NB4 (cell line): ENCODE results near the gene ZFAND3.

Experiments
- DNase-seq: peaks from one replicate; pipeline ENCODE4 v3.0.0; 2010; ENCODE audit warnings: low read depth
- H3K4me3 ChIP-seq: one replicate; pipeline ENCODE4 v1.5.1; 2011; ENCODE audit warnings: mild to moderate bottlenecking, low read depth, low read length, moderate library complexity
- MYC ChIP-seq: IDR thresholded peaks from 2 replicates; pipeline ENCODE4 v1.6.1; 2011; ENCODE audit warnings: low read depth, low read length
- POLR2A ChIP-seq: IDR thresholded peaks from 2 replicates; pipeline ENCODE4 v1.6.1; 2011; ENCODE audit warnings: mild to moderate bottlenecking; ENCODE audit not compliant: insufficient read length; ENCODE audit errors: extremely low read depth
- TF ChIP-seq, protein P1 (sequence below): IDR thresholded peaks from 2 replicates; pipeline ENCODE4 v1.6.1; 2011; ENCODE audit warnings: low read depth, low read length
- TF ChIP-seq, protein P2 (sequence below): IDR thresholded peaks from one replicate; pipeline ENCODE4 v1.5.1; 2012; ENCODE audit warnings: low read depth, low read length

Gene ZFAND3

GRCh38 chr6:38055203-38055589 is 235.7 kb downstream of the ZFAND3 start:
- no peak for DNase-seq
- no peak overlapping the region for H3K4me3 ChIP-seq
- TF ChIP-seq POLR2A: no peak
- no peak for TF ChIP-seq MYC
- TF ChIP-seq, protein P1, sequence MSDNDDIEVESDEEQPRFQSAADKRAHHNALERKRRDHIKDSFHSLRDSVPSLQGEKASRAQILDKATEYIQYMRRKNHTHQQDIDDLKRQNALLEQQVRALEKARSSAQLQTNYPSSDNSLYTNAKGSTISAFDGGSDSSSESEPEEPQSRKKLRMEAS: no peak
- TF ChIP-seq, protein P2, sequence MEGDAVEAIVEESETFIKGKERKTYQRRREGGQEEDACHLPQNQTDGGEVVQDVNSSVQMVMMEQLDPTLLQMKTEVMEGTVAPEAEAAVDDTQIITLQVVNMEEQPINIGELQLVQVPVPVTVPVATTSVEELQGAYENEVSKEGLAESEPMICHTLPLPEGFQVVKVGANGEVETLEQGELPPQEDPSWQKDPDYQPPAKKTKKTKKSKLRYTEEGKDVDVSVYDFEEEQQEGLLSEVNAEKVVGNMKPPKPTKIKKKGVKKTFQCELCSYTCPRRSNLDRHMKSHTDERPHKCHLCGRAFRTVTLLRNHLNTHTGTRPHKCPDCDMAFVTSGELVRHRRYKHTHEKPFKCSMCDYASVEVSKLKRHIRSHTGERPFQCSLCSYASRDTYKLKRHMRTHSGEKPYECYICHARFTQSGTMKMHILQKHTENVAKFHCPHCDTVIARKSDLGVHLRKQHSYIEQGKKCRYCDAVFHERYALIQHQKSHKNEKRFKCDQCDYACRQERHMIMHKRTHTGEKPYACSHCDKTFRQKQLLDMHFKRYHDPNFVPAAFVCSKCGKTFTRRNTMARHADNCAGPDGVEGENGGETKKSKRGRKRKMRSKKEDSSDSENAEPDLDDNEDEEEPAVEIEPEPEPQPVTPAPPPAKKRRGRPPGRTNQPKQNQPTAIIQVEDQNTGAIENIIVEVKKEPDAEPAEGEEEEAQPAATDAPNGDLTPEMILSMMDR: no peak

DNA sequence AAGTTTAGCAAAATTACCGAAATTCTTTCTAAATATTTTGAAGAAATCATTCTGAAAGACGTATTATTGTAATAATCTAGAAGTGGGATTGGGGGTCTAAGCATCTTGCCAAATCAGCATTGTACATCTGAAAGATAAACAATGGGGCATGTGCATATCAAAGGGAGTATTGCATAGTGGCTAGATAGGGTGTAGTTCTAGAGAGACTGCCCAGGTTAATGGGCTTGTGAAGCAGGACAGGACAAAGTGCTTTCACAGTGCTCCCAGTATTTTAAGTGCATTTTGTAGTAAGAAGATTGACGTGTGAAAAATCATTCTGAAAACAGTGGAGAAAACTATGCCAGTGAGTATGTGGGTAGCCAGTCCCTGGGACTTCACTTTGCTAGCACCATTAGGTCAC is 236.8 kb downstream of the ZFAND3 start:
- H3K4me3 ChIP-seq: no peak overlapping the region
- TF ChIP-seq, protein P1: no peak
- TF ChIP-seq, protein P2: no peak
- TF ChIP-seq MYC (no peak), POLR2A (no peak)

DNA sequence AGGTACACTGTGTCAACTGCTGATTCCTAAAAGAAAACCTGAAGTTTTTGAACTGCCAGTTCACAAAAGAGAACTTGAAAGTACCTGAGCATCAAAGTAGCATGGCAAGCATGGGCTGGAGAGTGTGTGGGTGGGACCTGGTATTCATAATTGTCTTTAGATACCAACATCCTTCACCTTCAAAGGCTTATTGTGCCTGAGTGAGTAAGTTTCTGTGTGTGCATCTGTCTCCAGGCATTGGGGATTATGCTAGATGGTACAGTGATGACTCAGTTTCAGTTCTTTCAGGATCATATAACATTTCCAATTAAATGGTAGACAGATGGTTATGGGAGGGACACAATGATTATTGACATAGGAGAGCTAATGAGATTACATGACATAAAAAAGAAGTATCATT is 238.5 kb downstream of the ZFAND3 start:
- H3K4me3 ChIP-seq: no peak overlapping the region
- DNase-seq: no peak
- TF ChIP-seq, protein P2: no peak
- TF ChIP-seq, protein P1: no peak
- TF ChIP-seq POLR2A: no peak
- no peak for TF ChIP-seq MYC

More for the DNA sequence above, 236.8 kb downstream of the ZFAND3 start:
- DNase-seq: no peak

- TF ChIP-seq POLR2A (no peak), MYC (no peak)
- TF ChIP-seq, protein P1: no peak
- TF ChIP-seq, protein P2: no peak
- DNase-seq: no peak
- H3K4me3 ChIP-seq: no peak overlapping the region
Measured at GRCh38 chr6:38062066-38062465, 242.5 kb downstream of the ZFAND3 start.

GRCh38 chr6:38063973-38064372 is 244.4 kb downstream of the ZFAND3 start:
- H3K4me3 ChIP-seq: no peak overlapping the region
- TF ChIP-seq MYC (no peak), POLR2A (no peak)
- TF ChIP-seq, protein P2: no peak
- TF ChIP-seq, protein P1: no peak
- no peak for DNase-seq

DNA sequence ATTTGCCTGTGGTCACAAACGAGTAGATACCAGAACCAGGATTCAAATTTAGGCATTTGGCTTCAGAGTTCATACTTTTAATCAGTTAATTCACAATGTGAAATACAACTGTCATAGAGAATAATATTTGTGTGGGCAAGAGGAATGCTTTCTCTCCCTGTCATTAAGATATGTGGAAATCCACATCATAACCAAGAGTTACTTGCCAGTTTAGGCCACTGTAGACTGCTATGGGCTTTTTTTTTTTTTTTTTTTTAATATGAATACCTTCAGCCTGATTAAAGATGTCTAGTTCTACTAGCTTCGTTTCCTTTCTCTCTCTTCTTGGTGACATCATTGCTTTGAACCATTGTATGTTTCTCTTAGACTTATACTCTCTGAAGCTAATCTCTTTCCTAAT is 244.9 kb downstream of the ZFAND3 start:
- no peak for DNase-seq
- no peak overlapping the region for H3K4me3 ChIP-seq
- TF ChIP-seq POLR2A (no peak), MYC (no peak)
- TF ChIP-seq, protein P2: no peak
- TF ChIP-seq, protein P1: no peak
